HCT116 (cell line): Measurements from ENCODE around the gene SCRG1. TPM values are rescaled to one million over a fixed set of nuclear protein-coding genes. Genes with fewer than 3 reads are reported as not detected.

Experiments used
- ATAC-seq: fragments of 200-7000 bp; cut with Tn5 transposase; 2 replicates; pipeline ENCODE4 v1.9.1; 2020; ENCODE audit warnings: mild to moderate bottlenecking, moderate library complexity
- BruUV-seq: library from RNA; stranded (reverse); fragments of 400-500 nt; replicated peaks from 2 replicates; lab custom pipeline; 2021; lab: Mats Ljungman, UMichigan
- CTCF ChIA-PET: fragments of 300-600 bp; sonication (Branson Sonifier 250); formaldehyde crosslinking; loops from one replicate; lab custom pipeline; 2021; ENCODE audit warnings: antibody characterized with exemption; lab: Charles Lee
- POLR2A ChIA-PET: fragments of 300-600, 350-600 bp; sonication (Branson Sonifier 250); formaldehyde crosslinking; loops from one replicate; lab custom pipeline; 2021; ENCODE audit warnings: antibody characterized with exemption; lab: Charles Lee
- RAD21 ChIA-PET, 2 experiments: fragments of 300-600 bp; sonication (Branson Sonifier 250); formaldehyde crosslinking; loops; one replicate each; lab custom pipeline; 2023; ENCODE audit warnings: low total read pairs in 2 of 2; ENCODE audit not compliant: uncharacterized antibody in 2 of 2, unreplicated experiment in 2 of 2, low non-redundant PET in 1 of 2; lab: Charles Lee
- DNase-seq: peaks from one replicate; pipeline ENCODE4 v3.0.0-alpha.2; 2010; ENCODE audit warnings: low read depth, low spot score
- H2AFZ ChIP-seq: fragments of 200-600 bp; shearing (Covaris generic), sonication (generic); 2 replicates; pipeline ENCODE4 v1.6.1; 2017; ENCODE audit warnings: low read depth, mixed run types, mixed read lengths, antibody characterized with exemption, low read length; ENCODE audit not compliant: poor library complexity, severe bottlenecking
- H3K27ac ChIP-seq: 2 replicates; pipeline ENCODE4 v1.5.1; 2012; ENCODE audit warnings: low read depth, low read length
- H3K27me3 ChIP-seq: fragments of 200-600 bp; sonication (generic); 2 replicates; pipeline ENCODE4 v1.6.1; 2016; ENCODE audit warnings: mixed run types, low read length, mixed read lengths; ENCODE audit not compliant: insufficient read depth
- H3K36me3 ChIP-seq, 2 experiments: fragments of 200-500 bp in 1 of 2; fragments of 200-600 bp in 1 of 2; sonication (Bioruptor generic) in 1 of 2; sonication (generic) in 1 of 2; 2 replicates each; pipeline versions ENCODE4 v1.5.1 to v1.6.1; 2014 to 2016; ENCODE audit warnings: low read length in 2 of 2, inconsistent platforms in 1 of 2, mixed read lengths in 1 of 2, mixed run types in 1 of 2; ENCODE audit not compliant: insufficient read depth in 2 of 2, control insufficient read depth in 1 of 2
- H3K4me1 ChIP-seq, 2 experiments: fragments of 200-600 bp in 1 of 2; sonication (generic) in 1 of 2; 2 replicates each; pipeline versions ENCODE4 v1.5.1 to v1.6.1; 2012 to 2017; ENCODE audit warnings: low read length in 2 of 2, inconsistent platforms in 1 of 2, mild to moderate bottlenecking in 1 of 2, mixed read lengths in 1 of 2, mixed run types in 1 of 2, moderate library complexity in 1 of 2; ENCODE audit not compliant: insufficient read depth in 2 of 2, control insufficient read depth in 1 of 2
- H3K4me2 ChIP-seq: fragments of 200-600 bp; sonication (generic); 2 replicates; pipeline ENCODE4 v1.6.1; 2017; ENCODE audit warnings: mixed run types, low read length, mixed read lengths
- H3K4me3 ChIP-seq, 2 experiments: fragments of 200-600 bp in 1 of 2; sonication (generic) in 1 of 2; replicated peaks in 1 of 2; 2 replicates each; pipeline ENCODE4 v1.5.1; 2011 to 2016; ENCODE audit warnings: low read length in 2 of 2, control low read depth in 1 of 2, low read depth in 1 of 2, mild to moderate bottlenecking in 1 of 2, mixed read lengths in 1 of 2, mixed run types in 1 of 2
- H3K79me2 ChIP-seq: fragments of 200-600 bp; sonication (generic); 2 replicates; pipeline ENCODE4 v1.6.1; 2017; ENCODE audit warnings: mild to moderate bottlenecking, mixed run types, low read length, moderate library complexity, mixed read lengths; ENCODE audit not compliant: insufficient read depth
- H3K9ac ChIP-seq: fragments of 200-600 bp; sonication (generic); 2 replicates; pipeline ENCODE4 v1.6.1; 2016; ENCODE audit warnings: low read length, mixed read lengths
- H3K9me2 ChIP-seq: fragments of 200-600 bp; sonication (generic), shearing (Covaris generic); 2 replicates; pipeline ENCODE4 v1.6.1; 2017; ENCODE audit warnings: mixed run types, mild to moderate bottlenecking, moderate library complexity; ENCODE audit not compliant: insufficient read depth
- H3K9me3 ChIP-seq, 2 experiments: fragments of 200-500 bp in 1 of 2; fragments of 200-600 bp in 1 of 2; sonication (Bioruptor generic) in 1 of 2; sonication (generic) in 1 of 2; 2 replicates each; pipeline ENCODE4 v1.6.1; 2014 to 2017; ENCODE audit warnings: low read length in 2 of 2, mixed read lengths in 2 of 2, inconsistent platforms in 1 of 2, low read depth in 1 of 2, mild to moderate bottlenecking in 1 of 2, mixed run types in 1 of 2, moderate library complexity in 1 of 2; ENCODE audit not compliant: control insufficient read depth in 1 of 2, insufficient read depth in 1 of 2
- H4K20me1 ChIP-seq: fragments of 200-600 bp; sonication (generic), shearing (Covaris generic); 2 replicates; pipeline ENCODE4 v1.6.1; 2017; ENCODE audit warnings: mixed run types, mild to moderate bottlenecking, moderate library complexity; ENCODE audit not compliant: insufficient read depth
- CEBPB ChIP-seq: IDR thresholded peaks from 2 replicates; pipeline ENCODE4 v1.6.1; 2012; ENCODE audit warnings: low read depth
- ELF1 ChIP-seq: IDR thresholded peaks from 2 replicates; pipeline ENCODE4 v1.6.1; 2012; ENCODE audit warnings: low read depth, borderline replicate concordance
- EZH2 ChIP-seq: fragments of 200-600 bp; sonication (generic); IDR thresholded peaks from 2 replicates; pipeline ENCODE4 v1.6.1; 2017; ENCODE audit warnings: antibody characterized with exemption, mixed run types
- EZH2phosphoT487 ChIP-seq: fragments of 200-600 bp; IDR thresholded peaks from 2 replicates; pipeline ENCODE4 v1.6.1; 2018; ENCODE audit warnings: antibody characterized with exemption, borderline replicate concordance
- FOSL1 ChIP-seq: IDR thresholded peaks from 2 replicates; pipeline ENCODE4 v1.6.1; 2012; ENCODE audit warnings: low read depth
- JUND ChIP-seq: IDR thresholded peaks from 2 replicates; pipeline ENCODE4 v1.6.1; 2012
- MAX ChIP-seq: IDR thresholded peaks from 2 replicates; pipeline ENCODE4 v1.6.1; 2012
- POLR2AphosphoS5 ChIP-seq: IDR thresholded peaks from 2 replicates; pipeline ENCODE4 v1.6.1; 2011; ENCODE audit warnings: mild to moderate bottlenecking, low read depth, low read length, moderate library complexity
- SP1 ChIP-seq: IDR thresholded peaks from 2 replicates; pipeline ENCODE4 v1.6.1; 2012; ENCODE audit warnings: low read depth
- TCF7L2 ChIP-seq: IDR thresholded peaks from 2 replicates; pipeline ENCODE4 v1.7.0; 2011; ENCODE audit warnings: borderline replicate concordance, inconsistent platforms; ENCODE audit not compliant: insufficient read depth, insufficient read length; ENCODE audit errors: extremely low read depth
- YY1 ChIP-seq: IDR thresholded peaks from 2 replicates; pipeline ENCODE4 v1.6.1; 2011; ENCODE audit warnings: low read length, low read depth, moderate library complexity, mild to moderate bottlenecking; ENCODE audit not compliant: insufficient replicate concordance; ENCODE audit errors: extremely low read depth
- ZBTB33 ChIP-seq: IDR thresholded peaks from 2 replicates; pipeline ENCODE4 v1.6.1; 2011; ENCODE audit warnings: mild to moderate bottlenecking, low read length, moderate library complexity; ENCODE audit not compliant: insufficient replicate concordance; ENCODE audit errors: extremely low read depth
- ZNF274 ChIP-seq: fragments of 200-500 bp; sonication (Bioruptor generic); IDR thresholded peaks from 2 replicates; pipeline ENCODE4 v1.6.1; 2014; ENCODE audit warnings: mild to moderate bottlenecking, low read depth, low read length, inconsistent platforms
- intact Hi-C: fragments of 100-400 bp; cut with micrococcal nuclease; formaldehyde crosslinking; loops from 2 replicates; pipeline ENCODE4 v1.10.0; 2022
- total RNA-seq: library from RNA; stranded (reverse); gene quantifications from one replicate; pipeline ENCODE4 v1.2.1, GENCODE V29; 2021; ENCODE audit not compliant: unreplicated experiment
- TF ChIP-seq, protein P1 (sequence below): IDR thresholded peaks from 2 replicates; pipeline ENCODE4 v1.6.1; 2012

SCRG1 gene
- total RNA-seq, 1 experiment from 2014 or later: not detected

GRCh38 chr4:173446416-173446815 is 47.5 kb upstream of the SCRG1 start:
- TF ChIP-seq, protein P1, sequence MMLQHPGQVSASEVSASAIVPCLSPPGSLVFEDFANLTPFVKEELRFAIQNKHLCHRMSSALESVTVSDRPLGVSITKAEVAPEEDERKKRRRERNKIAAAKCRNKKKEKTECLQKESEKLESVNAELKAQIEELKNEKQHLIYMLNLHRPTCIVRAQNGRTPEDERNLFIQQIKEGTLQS: no peak
- TF ChIP-seq EZH2: no peak
- TF ChIP-seq ZNF274: no peak
- no peak for TF ChIP-seq JUND
- TF ChIP-seq ZBTB33: no peak
- no peak for TF ChIP-seq YY1
- no peak for TF ChIP-seq ELF1
- no peak for TF ChIP-seq MAX
- no peak for TF ChIP-seq EZH2phosphoT487
- no peak for TF ChIP-seq SP1
- no peak for TF ChIP-seq TCF7L2
- TF ChIP-seq POLR2AphosphoS5: no peak
- no peak for TF ChIP-seq FOSL1
- no peak for TF ChIP-seq CEBPB
- H3K79me2 ChIP-seq: no peaks in the 10 kb centered on the region
- no peaks in the 10 kb centered on the region for H3K9me2 ChIP-seq
- DNase-seq (no peak), ATAC-seq (no peak)
- ChIA-PET RAD21 (no interaction called here), POLR2A (no interaction called here), CTCF (no interaction called here)
- no peak overlapping the region for H2AFZ ChIP-seq
- no peaks in the 10 kb centered on the region for H3K9me3 ChIP-seq
- H4K20me1 ChIP-seq: no peaks in the 10 kb centered on the region
- H3K27ac ChIP-seq: no peak overlapping the region
- no peaks in the 10 kb centered on the region for H3K27me3 ChIP-seq
- H3K4me3 ChIP-seq: no peak overlapping the region
- H3K4me2 ChIP-seq: no peak overlapping the region
- no TSS peak for BruUV-seq
- no peak overlapping the region for H3K9ac ChIP-seq
- no peaks in the 10 kb centered on the region for H3K36me3 ChIP-seq
- intact Hi-C loops: no loop called here
- H3K4me1 ChIP-seq: no peaks in the 10 kb centered on the region
